GM23338 (cell line): ENCODE measurements around the gene GUCY2F. TPM values are rescaled to one million over a fixed set of nuclear protein-coding genes. Genes with fewer than 3 reads are reported as not detected.

Source experiments
- ATAC-seq: fragments of 200-7000 bp; cut with Tn5 transposase; 3 replicates; pipeline ENCODE4 v1.9.1; 2020
- DNase-seq: peaks from one replicate; pipeline ENCODE4 v3.0.0-alpha.2; 2015; ENCODE audit warnings: low spot score
- H2AFZ ChIP-seq: fragments of 200-600 bp; sonication (generic); 2 replicates; pipeline ENCODE4 v1.8.0; 2016; ENCODE audit warnings: antibody characterized with exemption, mild to moderate bottlenecking, moderate library complexity
- H3F3A ChIP-seq: fragments of 200-600 bp; sonication (generic); replicated peaks from 2 replicates; pipeline ENCODE4 v1.8.0; 2017; ENCODE audit warnings: antibody characterized with exemption, mixed run types, low read depth
- H3K27ac ChIP-seq: fragments of 200-600 bp; sonication (generic); 2 replicates; pipeline ENCODE4 v1.6.1; 2016; ENCODE audit warnings: low read depth
- H3K27me3 ChIP-seq: fragments of 200-600 bp; sonication (generic); 2 replicates; pipeline ENCODE4 v1.8.0; 2016; ENCODE audit warnings: mild to moderate bottlenecking, mixed run types, moderate library complexity; ENCODE audit not compliant: insufficient read depth
- H3K36me3 ChIP-seq: fragments of 200-600 bp; sonication (generic); 2 replicates; pipeline ENCODE4 v1.8.0; 2016; ENCODE audit warnings: mild to moderate bottlenecking; ENCODE audit not compliant: insufficient read depth
- H3K4me1 ChIP-seq: fragments of 200-600 bp; sonication (generic); 2 replicates; pipeline ENCODE4 v1.8.0; 2016; ENCODE audit warnings: mild to moderate bottlenecking, moderate library complexity; ENCODE audit not compliant: insufficient read depth
- H3K4me2 ChIP-seq: fragments of 200-600 bp; sonication (generic); 2 replicates; pipeline ENCODE4 v1.7.1; 2017; ENCODE audit warnings: mixed run types
- H3K4me3 ChIP-seq: fragments of 200-600 bp; sonication (generic); 2 replicates; pipeline ENCODE4 v1.6.1; 2016; ENCODE audit warnings: mixed run types
- H3K79me2 ChIP-seq: fragments of 200-600 bp; sonication (generic); replicated peaks from 2 replicates; pipeline ENCODE4 v1.8.0; 2017; ENCODE audit warnings: mild to moderate bottlenecking; ENCODE audit not compliant: insufficient read depth
- H3K9me2 ChIP-seq: fragments of 200-600 bp; sonication (generic); 2 replicates; pipeline ENCODE4 v1.8.0; 2017; ENCODE audit not compliant: insufficient read depth
- H4K20me1 ChIP-seq: fragments of 200-600 bp; sonication (generic); replicated peaks from 2 replicates; pipeline ENCODE4 v1.8.0; 2017; ENCODE audit warnings: mild to moderate bottlenecking; ENCODE audit not compliant: insufficient read depth
- H3K27ac Mint-ChIP-seq: 2 replicates; pipeline ENCODE4 v1.8.0; 2020; ENCODE audit warnings: inconsistent platforms, mild to moderate bottlenecking, moderate library complexity, mixed read lengths
- H3K27me3 Mint-ChIP-seq: 3 replicates; pipeline ENCODE4 v1.8.0; 2022; ENCODE audit warnings: low read depth, mild to moderate bottlenecking, moderate library complexity, mixed read lengths, inconsistent platforms; ENCODE audit not compliant: insufficient read depth, poor library complexity
- H3K36me3 Mint-ChIP-seq: 3 replicates; pipeline ENCODE4 v1.8.0; 2021; ENCODE audit warnings: low read depth, mild to moderate bottlenecking, inconsistent platforms, moderate library complexity, mixed read lengths
- H3K4me1 Mint-ChIP-seq: 3 replicates; pipeline ENCODE4 v1.8.0; 2020; ENCODE audit warnings: mild to moderate bottlenecking, inconsistent platforms, mixed read lengths
- H3K4me3 Mint-ChIP-seq: 3 replicates; pipeline ENCODE4 v1.8.0; 2021; ENCODE audit warnings: moderate library complexity, mild to moderate bottlenecking, inconsistent platforms, mixed read lengths
- H3K9me3 Mint-ChIP-seq: 3 replicates; pipeline ENCODE4 v1.8.0; 2020; ENCODE audit warnings: moderate library complexity, mild to moderate bottlenecking, inconsistent platforms, mixed read lengths
- ZNF462 ChIP-seq: fragments of 250-450 bp; sonication (Bioruptor Pico); IDR thresholded peaks from 2 replicates; pipeline ENCODE4 v1.5.0; 2020; ENCODE audit warnings: mild to moderate bottlenecking, moderate library complexity
- polyA plus RNA-seq: library from polyadenylated mRNA; unstranded; fragments of >200 nt; fragmentation: Nextera tagmentation; extraction: Ambion mirVana; gene quantifications from 2 replicates; pipeline ENCODE4 v1.2.1, GENCODE V29; 2016
- total RNA-seq: library from RNA; depleted of rRNA; stranded (reverse); fragments of >200 nt; shearing (Covaris generic); gene quantifications from 2 replicates; pipeline ENCODE4 v1.2.3, GENCODE V29; 2014
- TF ChIP-seq, protein P1 (sequence below), 2 experiments: fragments of 200-600 bp in 1 of 2; sonication (generic) in 1 of 2; conservative IDR thresholded peaks; 2 replicates each; pipeline versions ENCODE4 v1.5.1 to v1.6.1; 2016 to 2017; ENCODE audit warnings: antibody characterized with exemption in 2 of 2, low read depth in 2 of 2, mild to moderate bottlenecking in 2 of 2, moderate library complexity in 1 of 2

Gene GUCY2F
- total and polyA plus RNA-seq, 2 experiments from 2014 or later: 0.06 to 0.10 TPM

DNA sequence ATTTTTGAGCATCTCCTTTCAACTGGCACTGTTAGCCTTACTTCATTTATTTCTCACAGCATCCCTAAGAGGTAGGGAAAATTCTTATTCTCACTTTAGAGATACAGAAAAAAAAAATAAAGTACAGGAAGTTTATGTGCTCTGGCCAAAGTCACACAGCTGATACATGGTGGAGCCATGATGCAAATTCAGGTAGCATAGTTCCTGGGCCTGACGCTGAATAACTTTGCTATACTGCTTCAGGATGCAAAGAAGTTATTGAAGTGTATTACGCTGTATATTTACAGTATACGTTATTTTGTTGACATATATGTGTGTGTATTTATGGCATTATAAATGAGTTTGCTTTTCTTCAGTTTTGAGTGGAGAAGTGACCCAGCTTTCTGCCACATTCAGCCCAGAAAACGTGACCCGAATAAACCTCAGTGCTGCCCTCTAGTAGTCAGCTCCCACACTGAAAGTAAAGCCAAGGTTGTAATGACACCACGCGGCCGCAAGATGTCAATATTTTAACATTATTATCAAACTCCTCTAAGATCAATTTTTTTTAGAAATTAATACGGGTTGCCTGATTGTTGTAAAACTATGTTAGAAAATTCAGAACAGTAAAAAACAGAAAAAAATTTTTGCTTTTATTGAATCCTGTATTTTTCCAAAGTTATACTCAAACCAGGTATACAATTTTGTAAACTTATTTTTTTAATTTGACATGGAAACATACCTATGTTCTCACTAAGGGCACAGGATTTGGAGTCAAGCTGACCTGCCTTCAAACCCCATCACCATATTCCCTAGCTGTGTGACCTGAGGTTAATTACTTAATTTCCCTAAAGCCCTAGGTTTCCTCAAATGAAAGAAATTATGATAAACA, 3.8 kb upstream of the GUCY2F start:
- Histone ChIP-seq H3K4me2 (no peak overlapping the region), H4K20me1 (no peaks in the 10 kb centered on the region), H3K27ac (no peak overlapping the region), H2AFZ (no peak overlapping the region), H3K9me2 (no peaks in the 10 kb centered on the region), H3K36me3 (no peaks in the 10 kb centered on the region), H3K4me3 (no peak overlapping the region), H3K4me1 (no peaks in the 10 kb centered on the region), H3K27me3 (no peaks in the 10 kb centered on the region), H3K79me2 (no peaks in the 10 kb centered on the region), H3F3A (no peaks in the 10 kb centered on the region)
- Mint-ChIP-seq H3K36me3 (no peaks in the 10 kb centered on the region), H3K27me3 (peaks cover 1% of the 10 kb centered on the region), H3K4me3 (no peak overlapping the region), H3K4me1 (peaks cover 3% of the 10 kb centered on the region; the same call in 1 of the 3 replicates), H3K9me3 (no peaks in the 10 kb centered on the region), H3K27ac (no peak overlapping the region)
- ATAC-seq: no peak
- DNase-seq: peak; percentile 64
- TF ChIP-seq, protein P1, sequence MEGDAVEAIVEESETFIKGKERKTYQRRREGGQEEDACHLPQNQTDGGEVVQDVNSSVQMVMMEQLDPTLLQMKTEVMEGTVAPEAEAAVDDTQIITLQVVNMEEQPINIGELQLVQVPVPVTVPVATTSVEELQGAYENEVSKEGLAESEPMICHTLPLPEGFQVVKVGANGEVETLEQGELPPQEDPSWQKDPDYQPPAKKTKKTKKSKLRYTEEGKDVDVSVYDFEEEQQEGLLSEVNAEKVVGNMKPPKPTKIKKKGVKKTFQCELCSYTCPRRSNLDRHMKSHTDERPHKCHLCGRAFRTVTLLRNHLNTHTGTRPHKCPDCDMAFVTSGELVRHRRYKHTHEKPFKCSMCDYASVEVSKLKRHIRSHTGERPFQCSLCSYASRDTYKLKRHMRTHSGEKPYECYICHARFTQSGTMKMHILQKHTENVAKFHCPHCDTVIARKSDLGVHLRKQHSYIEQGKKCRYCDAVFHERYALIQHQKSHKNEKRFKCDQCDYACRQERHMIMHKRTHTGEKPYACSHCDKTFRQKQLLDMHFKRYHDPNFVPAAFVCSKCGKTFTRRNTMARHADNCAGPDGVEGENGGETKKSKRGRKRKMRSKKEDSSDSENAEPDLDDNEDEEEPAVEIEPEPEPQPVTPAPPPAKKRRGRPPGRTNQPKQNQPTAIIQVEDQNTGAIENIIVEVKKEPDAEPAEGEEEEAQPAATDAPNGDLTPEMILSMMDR (conservative IDR thresholded peaks at IDR 0.05; ENCODE audit: low read depth in 2 of 2): peak; percentile 84 to 85
- TF ChIP-seq ZNF462 (CRISPR knock-in tag): no peak
